Neural cell (in vitro differentiated cells): ENCODE results near the gene CCDC106. TPM values are rescaled to one million over a fixed set of nuclear protein-coding genes. Genes with fewer than 3 reads are reported as not detected.

Experiments used
- H2AFZ ChIP-seq: fragments of 200-600, 300-800 bp; sonication (generic), shearing (Covaris generic); 2 replicates; pipeline ENCODE4 v1.6.0; 2014; ENCODE audit warnings: low read depth, mild to moderate bottlenecking, antibody characterized with exemption, low read length, moderate library complexity
- H3F3A ChIP-seq: fragments of 200-600 bp; shearing (Covaris generic); 2 replicates; pipeline ENCODE4 v1.6.1; 2016; ENCODE audit warnings: mild to moderate bottlenecking, moderate library complexity, mixed read lengths, antibody characterized with exemption, low read length; ENCODE audit not compliant: insufficient read depth, poor library complexity, severe bottlenecking
- H3K27ac ChIP-seq: fragments of 200-600, 300-800 bp; sonication (generic), shearing (Covaris generic); 2 replicates; pipeline ENCODE4 v1.5.1; 2014; ENCODE audit warnings: mild to moderate bottlenecking, low read length, moderate library complexity
- H3K27me3 ChIP-seq: fragments of 300-800, 200-600 bp; sonication (generic), shearing (Covaris generic); 2 replicates; pipeline ENCODE4 v1.6.0; 2014; ENCODE audit warnings: mild to moderate bottlenecking, low read depth, low read length, moderate library complexity; ENCODE audit not compliant: insufficient read depth
- H3K36me3 ChIP-seq: fragments of 300-800, 200-600 bp; sonication (generic), shearing (Covaris generic); 2 replicates; pipeline ENCODE4 v1.5.1; 2014; ENCODE audit warnings: mild to moderate bottlenecking, antibody characterized with exemption, low read length, moderate library complexity; ENCODE audit not compliant: insufficient read depth
- H3K4me2 ChIP-seq: fragments of 300-800, 200-600 bp; sonication (generic), shearing (Covaris generic); 2 replicates; pipeline ENCODE4 v1.6.0; 2014; ENCODE audit warnings: mild to moderate bottlenecking, low read length
- H3K4me3 ChIP-seq: fragments of 300-800, 200-600 bp; sonication (generic), shearing (Covaris generic); 2 replicates; pipeline ENCODE4 v1.5.1; 2014; ENCODE audit warnings: mild to moderate bottlenecking, low read length, moderate library complexity
- H3K79me2 ChIP-seq: fragments of 200-600 bp; shearing (Covaris generic); replicated peaks from 2 replicates; pipeline ENCODE4 v1.6.0; 2014; ENCODE audit warnings: mild to moderate bottlenecking, low read length, moderate library complexity; ENCODE audit not compliant: insufficient read depth
- H3K9ac ChIP-seq: fragments of 300-800, 200-600 bp; sonication (generic), shearing (Covaris generic); 2 replicates; pipeline ENCODE4 v1.6.1; 2016; ENCODE audit warnings: mild to moderate bottlenecking, low read length, mixed read lengths
- H3K9me2 ChIP-seq: fragments of 200-600 bp; shearing (Covaris generic); 2 replicates; pipeline ENCODE4 v1.6.1; 2016; ENCODE audit warnings: mild to moderate bottlenecking, low read length, mixed read lengths; ENCODE audit not compliant: insufficient read depth
- H3K9me3 ChIP-seq: fragments of 200-600, 300-800 bp; sonication (generic), shearing (Covaris generic); 2 replicates; pipeline ENCODE4 v1.6.1; 2016; ENCODE audit warnings: mild to moderate bottlenecking, mixed run types, low read length, moderate library complexity, mixed read lengths
- H4K20me1 ChIP-seq: fragments of 200-600 bp; shearing (Covaris generic); 2 replicates; pipeline ENCODE4 v1.6.1; 2016; ENCODE audit warnings: mild to moderate bottlenecking, mixed run types; ENCODE audit not compliant: insufficient read depth
- EP300 ChIP-seq: fragments of 450-650 bp; conservative IDR thresholded peaks from 2 replicates; pipeline ENCODE4 v1.6.1; 2014; ENCODE audit warnings: antibody characterized with exemption, mild to moderate bottlenecking, moderate library complexity; ENCODE audit not compliant: poor library complexity, severe bottlenecking
- EZH2 ChIP-seq: fragments of 200-600, 300-800 bp; shearing (Covaris generic), sonication (generic); IDR thresholded peaks from 2 replicates; pipeline ENCODE4 v1.6.1; 2014; ENCODE audit warnings: antibody characterized with exemption, low read length, borderline replicate concordance, mild to moderate bottlenecking; ENCODE audit not compliant: insufficient read depth, poor library complexity, severe bottlenecking
- MXI1 ChIP-seq: fragments of 450-650 bp; conservative IDR thresholded peaks from 2 replicates; pipeline ENCODE4 v1.6.1; 2014; ENCODE audit warnings: antibody characterized with exemption, mild to moderate bottlenecking; ENCODE audit not compliant: poor library complexity, severe bottlenecking
- POLR2AphosphoS5 ChIP-seq: IDR thresholded peaks from 2 replicates; pipeline ENCODE4 v1.6.1; 2012
- RAD21 ChIP-seq: fragments of 450-650 bp; conservative IDR thresholded peaks from 2 replicates; pipeline ENCODE4 v1.6.1; 2014; ENCODE audit warnings: antibody characterized with exemption, mild to moderate bottlenecking, moderate library complexity
- SMC3 ChIP-seq: fragments of 450-650 bp; conservative IDR thresholded peaks from 2 replicates; pipeline ENCODE4 v1.6.1; 2014; ENCODE audit warnings: antibody characterized with exemption, mild to moderate bottlenecking, moderate library complexity; ENCODE audit not compliant: poor library complexity
- TAF1 ChIP-seq: IDR thresholded peaks from 2 replicates; pipeline ENCODE4 v1.6.1; 2012; ENCODE audit warnings: low read depth
- polyA plus RNA-seq: library from polyadenylated mRNA; depleted of rRNA; stranded (reverse); fragments of >200 nt; gene quantifications from 2 replicates; pipeline ENCODE4 v1.2.3, GENCODE V29; 2014
- TF ChIP-seq, protein P1 (sequence below): IDR thresholded peaks from 2 replicates; pipeline ENCODE4 v1.6.1; 2012; ENCODE audit warnings: borderline replicate concordance
- TF ChIP-seq, protein P2 (sequence below): fragments of 450-650 bp; IDR thresholded peaks from 2 replicates; pipeline ENCODE4 v1.5.1; 2014; ENCODE audit warnings: antibody characterized with exemption, mild to moderate bottlenecking, moderate library complexity; ENCODE audit not compliant: poor library complexity, severe bottlenecking

Gene CCDC106
- polyA plus RNA-seq, 1 donor from 2014 or later = 33.8 TPM

- Histone ChIP-seq H3K9ac (no peak overlapping the region), H3K4me3 (no peak overlapping the region), H3K79me2 (peaks cover 43% of the 10 kb centered on the region), H3K36me3 (no peaks in the 10 kb centered on the region), H3K27me3 (no peaks in the 10 kb centered on the region), H2AFZ (no peak overlapping the region), H3K27ac (no peak overlapping the region), H3K9me3 (no peaks in the 10 kb centered on the region), H3K9me2 (no peaks in the 10 kb centered on the region), H3K4me2 (no peak overlapping the region), H3F3A (no peaks in the 10 kb centered on the region), H4K20me1 (peaks cover 42% of the 10 kb centered on the region)
- TF ChIP-seq SMC3 = no peak
- TF ChIP-seq EP300 = no peak
- TF ChIP-seq, protein P1, sequence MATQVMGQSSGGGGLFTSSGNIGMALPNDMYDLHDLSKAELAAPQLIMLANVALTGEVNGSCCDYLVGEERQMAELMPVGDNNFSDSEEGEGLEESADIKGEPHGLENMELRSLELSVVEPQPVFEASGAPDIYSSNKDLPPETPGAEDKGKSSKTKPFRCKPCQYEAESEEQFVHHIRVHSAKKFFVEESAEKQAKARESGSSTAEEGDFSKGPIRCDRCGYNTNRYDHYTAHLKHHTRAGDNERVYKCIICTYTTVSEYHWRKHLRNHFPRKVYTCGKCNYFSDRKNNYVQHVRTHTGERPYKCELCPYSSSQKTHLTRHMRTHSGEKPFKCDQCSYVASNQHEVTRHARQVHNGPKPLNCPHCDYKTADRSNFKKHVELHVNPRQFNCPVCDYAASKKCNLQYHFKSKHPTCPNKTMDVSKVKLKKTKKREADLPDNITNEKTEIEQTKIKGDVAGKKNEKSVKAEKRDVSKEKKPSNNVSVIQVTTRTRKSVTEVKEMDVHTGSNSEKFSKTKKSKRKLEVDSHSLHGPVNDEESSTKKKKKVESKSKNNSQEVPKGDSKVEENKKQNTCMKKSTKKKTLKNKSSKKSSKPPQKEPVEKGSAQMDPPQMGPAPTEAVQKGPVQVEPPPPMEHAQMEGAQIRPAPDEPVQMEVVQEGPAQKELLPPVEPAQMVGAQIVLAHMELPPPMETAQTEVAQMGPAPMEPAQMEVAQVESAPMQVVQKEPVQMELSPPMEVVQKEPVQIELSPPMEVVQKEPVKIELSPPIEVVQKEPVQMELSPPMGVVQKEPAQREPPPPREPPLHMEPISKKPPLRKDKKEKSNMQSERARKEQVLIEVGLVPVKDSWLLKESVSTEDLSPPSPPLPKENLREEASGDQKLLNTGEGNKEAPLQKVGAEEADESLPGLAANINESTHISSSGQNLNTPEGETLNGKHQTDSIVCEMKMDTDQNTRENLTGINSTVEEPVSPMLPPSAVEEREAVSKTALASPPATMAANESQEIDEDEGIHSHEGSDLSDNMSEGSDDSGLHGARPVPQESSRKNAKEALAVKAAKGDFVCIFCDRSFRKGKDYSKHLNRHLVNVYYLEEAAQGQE = no peak
- no peak for TF ChIP-seq MXI1
- no peak for TF ChIP-seq POLR2AphosphoS5
- TF ChIP-seq RAD21 = no peak
- TF ChIP-seq EZH2 = no peak
- TF ChIP-seq, protein P2, sequence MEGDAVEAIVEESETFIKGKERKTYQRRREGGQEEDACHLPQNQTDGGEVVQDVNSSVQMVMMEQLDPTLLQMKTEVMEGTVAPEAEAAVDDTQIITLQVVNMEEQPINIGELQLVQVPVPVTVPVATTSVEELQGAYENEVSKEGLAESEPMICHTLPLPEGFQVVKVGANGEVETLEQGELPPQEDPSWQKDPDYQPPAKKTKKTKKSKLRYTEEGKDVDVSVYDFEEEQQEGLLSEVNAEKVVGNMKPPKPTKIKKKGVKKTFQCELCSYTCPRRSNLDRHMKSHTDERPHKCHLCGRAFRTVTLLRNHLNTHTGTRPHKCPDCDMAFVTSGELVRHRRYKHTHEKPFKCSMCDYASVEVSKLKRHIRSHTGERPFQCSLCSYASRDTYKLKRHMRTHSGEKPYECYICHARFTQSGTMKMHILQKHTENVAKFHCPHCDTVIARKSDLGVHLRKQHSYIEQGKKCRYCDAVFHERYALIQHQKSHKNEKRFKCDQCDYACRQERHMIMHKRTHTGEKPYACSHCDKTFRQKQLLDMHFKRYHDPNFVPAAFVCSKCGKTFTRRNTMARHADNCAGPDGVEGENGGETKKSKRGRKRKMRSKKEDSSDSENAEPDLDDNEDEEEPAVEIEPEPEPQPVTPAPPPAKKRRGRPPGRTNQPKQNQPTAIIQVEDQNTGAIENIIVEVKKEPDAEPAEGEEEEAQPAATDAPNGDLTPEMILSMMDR = no peak
- TF ChIP-seq TAF1 = no peak
Observed at GRCh38 chr19:55658846-55659459, 10.9 kb downstream of the CCDC106 start.

DNA sequence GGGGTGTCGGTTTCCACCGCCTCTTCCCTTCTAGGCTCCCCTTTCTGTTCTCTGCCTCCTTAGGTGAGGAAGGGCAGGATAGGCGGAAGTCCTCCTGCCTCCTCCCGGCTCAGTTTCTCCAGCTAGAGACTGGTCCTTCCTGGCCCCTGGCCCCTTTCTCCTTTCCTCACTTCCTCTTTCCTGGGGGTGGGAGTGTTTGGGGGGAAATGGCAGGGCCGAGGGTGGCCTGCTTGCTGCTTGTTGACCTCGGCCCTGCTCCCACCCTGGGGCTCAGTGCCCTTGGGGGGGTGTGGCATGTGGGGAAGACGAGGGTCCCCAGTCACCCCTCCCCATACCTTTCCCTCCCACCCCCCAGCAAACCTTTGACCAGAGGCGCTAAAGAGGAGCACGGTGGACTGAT lies 11.8 kb downstream of the CCDC106 start:
- H3K27ac ChIP-seq = no peak overlapping the region
- no peaks in the 10 kb centered on the region for H3K36me3 ChIP-seq
- H3K9me2 ChIP-seq = no peaks in the 10 kb centered on the region
- TF ChIP-seq TAF1 = no peak
- TF ChIP-seq RAD21 = no peak
- no peak for TF ChIP-seq EP300
- TF ChIP-seq SMC3 = no peak
- no peak overlapping the region for H3K9ac ChIP-seq
- H2AFZ ChIP-seq = no peak overlapping the region
- H3K4me2 ChIP-seq = no peak overlapping the region
- H3F3A ChIP-seq = no peaks in the 10 kb centered on the region
- peaks cover 43% of the 10 kb centered on the region for H3K79me2 ChIP-seq
- no peaks in the 10 kb centered on the region for H3K9me3 ChIP-seq
- no peak overlapping the region for H3K4me3 ChIP-seq
- H3K27me3 ChIP-seq = no peaks in the 10 kb centered on the region
- H4K20me1 ChIP-seq = peaks cover 42% of the 10 kb centered on the region
